OCI-LY7 (cell line): ENCODE measurements around the gene TUBGCP6. TPM values are rescaled to one million over a fixed set of nuclear protein-coding genes. Genes with fewer than 3 reads are reported as not detected.

Experiments used
- BruUV-seq: library from RNA; stranded (reverse); fragments of 400-500 nt; replicated peaks from 2 replicates; lab custom pipeline; 2021; lab: Mats Ljungman, UMichigan
- CTCF ChIA-PET: fragments of 300-600 bp; sonication (Branson Sonifier 250); formaldehyde crosslinking; loops from one replicate; lab custom pipeline; 2022; ENCODE audit warnings: antibody characterized with exemption; ENCODE audit not compliant: unreplicated experiment; lab: Charles Lee
- POLR2A ChIA-PET: fragments of 300-600 bp; sonication (Branson Sonifier 250); formaldehyde crosslinking; loops from one replicate; lab custom pipeline; 2022; ENCODE audit warnings: antibody characterized with exemption; lab: Charles Lee
- DNase-seq: peaks from one replicate; pipeline ENCODE4 v3.0.0-alpha.2; 2015; ENCODE audit warnings: low spot score
- H2AFZ ChIP-seq: fragments of 200-600 bp; sonication (generic), shearing (Covaris generic); 2 replicates; pipeline ENCODE4 v1.6.1; 2014; ENCODE audit warnings: mild to moderate bottlenecking, antibody characterized with exemption, low read length, moderate library complexity
- H3K27ac ChIP-seq: fragments of 200-600 bp; sonication (generic); 2 replicates; pipeline ENCODE4 v1.5.1; 2014; ENCODE audit warnings: mixed run types, low read depth, mild to moderate bottlenecking, moderate library complexity, low read length, inconsistent platforms; ENCODE audit not compliant: poor library complexity, severe bottlenecking
- H3K36me3 ChIP-seq: fragments of 200-600 bp; sonication (generic); 2 replicates; pipeline ENCODE4 v1.6.1; 2014; ENCODE audit warnings: mild to moderate bottlenecking, antibody characterized with exemption, low read length, moderate library complexity, mixed read lengths; ENCODE audit not compliant: insufficient read depth
- H3K4me1 ChIP-seq: fragments of 200-600 bp; sonication (generic); 2 replicates; pipeline ENCODE4 v1.5.1; 2014; ENCODE audit warnings: mild to moderate bottlenecking, low read length; ENCODE audit not compliant: insufficient read depth, poor library complexity, severe bottlenecking
- H3K4me2 ChIP-seq: fragments of 200-600 bp; sonication (generic); 2 replicates; pipeline ENCODE4 v1.6.1; 2014; ENCODE audit warnings: mild to moderate bottlenecking, low read length
- H3K4me3 ChIP-seq: fragments of 200-600 bp; sonication (generic); 2 replicates; pipeline ENCODE4 v1.5.1; 2014; ENCODE audit warnings: mild to moderate bottlenecking, low read depth, low read length; ENCODE audit not compliant: poor library complexity, severe bottlenecking
- H3K79me2 ChIP-seq: fragments of 200-600 bp; sonication (generic); 2 replicates; pipeline ENCODE4 v1.6.1; 2016; ENCODE audit warnings: low read depth, mild to moderate bottlenecking, low read length, moderate library complexity, mixed read lengths; ENCODE audit not compliant: insufficient read depth
- H3K9me2 ChIP-seq: fragments of 200-600 bp; sonication (generic); 2 replicates; pipeline ENCODE4 v1.6.1; 2016; ENCODE audit warnings: mild to moderate bottlenecking, low read length, mixed read lengths; ENCODE audit not compliant: insufficient read depth
- H3K9me3 ChIP-seq: fragments of 200-600 bp; sonication (generic); 2 replicates; pipeline ENCODE4 v1.6.1; 2014; ENCODE audit warnings: mild to moderate bottlenecking, mixed run types, low read length, mixed read lengths
- H4K20me1 ChIP-seq: fragments of 200-600 bp; sonication (generic); 2 replicates; pipeline ENCODE4 v1.6.1; 2014; ENCODE audit warnings: mild to moderate bottlenecking, antibody characterized with exemption, low read length, moderate library complexity, mixed read lengths; ENCODE audit not compliant: insufficient read depth
- EZH2phosphoT487 ChIP-seq: fragments of 200-600 bp; sonication (generic); IDR thresholded peaks from 2 replicates; pipeline ENCODE4 v1.6.1; 2018; ENCODE audit warnings: low read depth, borderline replicate concordance, mild to moderate bottlenecking, mixed run types, antibody characterized with exemption, low read length, moderate library complexity, mixed read lengths
- intact Hi-C: fragments of 100-400 bp; cut with micrococcal nuclease; formaldehyde crosslinking; loops from one replicate; pipeline ENCODE4 v1.10.0; 2022; ENCODE audit not compliant: unreplicated experiment
- total RNA-seq, 2 experiments: library from RNA; depleted of rRNA in 1 of 2; stranded (reverse); fragments of >200 nt in 1 of 2; shearing (Covaris generic) in 1 of 2; gene quantifications; 2 replicates each; pipeline ENCODE4 v1.2.3, GENCODE V29; 2014 to 2022
- TF ChIP-seq, protein P1 (sequence below): fragments of 200-600 bp; sonication (generic); conservative IDR thresholded peaks from 2 replicates; pipeline ENCODE4 v1.5.1; 2014; ENCODE audit warnings: mild to moderate bottlenecking, antibody characterized with exemption, low read length, moderate library complexity, mixed read lengths

The TUBGCP6 gene
- total RNA-seq, 2 experiments from 2014 or later: 57.7 to 63.2 TPM

DNA sequence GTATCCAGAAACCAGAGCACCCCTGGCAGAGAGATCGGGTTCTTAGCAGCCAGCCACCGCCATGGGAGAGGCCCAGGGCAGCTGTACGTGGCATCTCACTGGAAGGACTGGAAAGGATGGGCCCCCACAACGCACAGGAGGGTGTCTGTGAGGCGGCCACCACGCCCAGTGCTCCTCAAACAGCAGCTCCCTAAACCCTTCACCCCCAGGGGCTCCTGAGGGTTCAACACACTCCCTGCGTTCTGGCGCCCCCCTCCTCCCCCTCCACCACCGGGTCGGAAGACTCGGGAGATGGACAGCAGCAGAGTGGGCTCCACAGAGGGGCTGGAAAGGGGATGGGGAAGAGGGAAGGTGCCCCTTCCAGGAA is 15.6 kb upstream of the TUBGCP6 start:
- intact Hi-C loops: no loop called here
- no peaks in the 10 kb centered on the region for H4K20me1 ChIP-seq
- H3K4me2 ChIP-seq: peak overlapping the region; percentile 83
- H2AFZ ChIP-seq: no peak overlapping the region
- ChIA-PET POLR2A (interaction anchor here (0.6 kb wide), 1 partner anchor 10 kb away, joined by 3 read pairs; no protein-coding TSS in a partner anchor), CTCF (interaction anchor here (0.5 kb wide), 1 partner anchor 247 kb away, joined by 3 read pairs; the partner anchor contains the start of genes LMF2 and NCAPH2)
- no peaks in the 10 kb centered on the region for H3K9me3 ChIP-seq
- H3K4me1 ChIP-seq: peaks cover 25% of the 10 kb centered on the region
- no peak for DNase-seq
- no TSS peak for BruUV-seq
- no peaks in the 10 kb centered on the region for H3K9me2 ChIP-seq
- peaks cover 15% of the 10 kb centered on the region for H3K79me2 ChIP-seq
- H3K36me3 ChIP-seq: peaks cover 27% of the 10 kb centered on the region; the same call in 1 of the 2 replicates
- TF ChIP-seq EZH2phosphoT487: no peak
- TF ChIP-seq, protein P1, sequence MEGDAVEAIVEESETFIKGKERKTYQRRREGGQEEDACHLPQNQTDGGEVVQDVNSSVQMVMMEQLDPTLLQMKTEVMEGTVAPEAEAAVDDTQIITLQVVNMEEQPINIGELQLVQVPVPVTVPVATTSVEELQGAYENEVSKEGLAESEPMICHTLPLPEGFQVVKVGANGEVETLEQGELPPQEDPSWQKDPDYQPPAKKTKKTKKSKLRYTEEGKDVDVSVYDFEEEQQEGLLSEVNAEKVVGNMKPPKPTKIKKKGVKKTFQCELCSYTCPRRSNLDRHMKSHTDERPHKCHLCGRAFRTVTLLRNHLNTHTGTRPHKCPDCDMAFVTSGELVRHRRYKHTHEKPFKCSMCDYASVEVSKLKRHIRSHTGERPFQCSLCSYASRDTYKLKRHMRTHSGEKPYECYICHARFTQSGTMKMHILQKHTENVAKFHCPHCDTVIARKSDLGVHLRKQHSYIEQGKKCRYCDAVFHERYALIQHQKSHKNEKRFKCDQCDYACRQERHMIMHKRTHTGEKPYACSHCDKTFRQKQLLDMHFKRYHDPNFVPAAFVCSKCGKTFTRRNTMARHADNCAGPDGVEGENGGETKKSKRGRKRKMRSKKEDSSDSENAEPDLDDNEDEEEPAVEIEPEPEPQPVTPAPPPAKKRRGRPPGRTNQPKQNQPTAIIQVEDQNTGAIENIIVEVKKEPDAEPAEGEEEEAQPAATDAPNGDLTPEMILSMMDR: no peak
- peak overlapping the region; percentile 83 for H3K4me3 ChIP-seq
- H3K27ac ChIP-seq: peak overlapping the region; percentile 48

DNA sequence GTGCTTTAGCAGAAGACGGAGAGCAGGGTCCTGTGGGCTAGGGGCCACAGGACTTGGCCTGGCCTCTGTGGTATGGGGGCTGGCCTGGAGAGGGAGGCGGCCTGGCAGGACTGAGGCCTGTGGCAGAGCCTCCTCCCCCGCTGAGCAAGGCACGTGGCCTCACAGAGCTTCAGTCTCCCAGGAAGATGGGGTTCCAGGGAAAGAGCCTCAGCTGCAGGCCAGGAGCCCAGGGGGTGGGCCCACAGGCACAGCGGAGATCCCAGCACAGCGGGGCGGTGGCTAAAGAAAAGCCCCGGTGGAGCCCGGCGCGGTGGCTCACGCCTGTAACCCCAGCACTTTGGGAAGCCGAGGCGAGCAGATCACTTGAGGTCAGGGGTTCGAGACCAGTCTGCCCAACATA is 14.5 kb upstream of the TUBGCP6 start:
- no peaks in the 10 kb centered on the region for H4K20me1 ChIP-seq
- no peak for DNase-seq
- intact Hi-C loops: no loop called here
- peaks cover 30% of the 10 kb centered on the region; the same call in 1 of the 2 replicates for H3K36me3 ChIP-seq
- H3K9me2 ChIP-seq: no peaks in the 10 kb centered on the region
- POLR2A ChIA-PET: no interaction called here
- peaks cover 15% of the 10 kb centered on the region for H3K79me2 ChIP-seq
- no peak overlapping the region for H3K4me3 ChIP-seq
- CTCF ChIA-PET: no interaction called here
- TF ChIP-seq, protein P1: no peak
- TF ChIP-seq EZH2phosphoT487: no peak
- H3K27ac ChIP-seq: no peak overlapping the region
- H3K9me3 ChIP-seq: no peaks in the 10 kb centered on the region
- H2AFZ ChIP-seq: no peak overlapping the region
- BruUV-seq: no TSS peak
- H3K4me1 ChIP-seq: peaks cover 21% of the 10 kb centered on the region
- no peak overlapping the region for H3K4me2 ChIP-seq
